Measurements from ENCODE around the gene MAPRE3.

DNA sequence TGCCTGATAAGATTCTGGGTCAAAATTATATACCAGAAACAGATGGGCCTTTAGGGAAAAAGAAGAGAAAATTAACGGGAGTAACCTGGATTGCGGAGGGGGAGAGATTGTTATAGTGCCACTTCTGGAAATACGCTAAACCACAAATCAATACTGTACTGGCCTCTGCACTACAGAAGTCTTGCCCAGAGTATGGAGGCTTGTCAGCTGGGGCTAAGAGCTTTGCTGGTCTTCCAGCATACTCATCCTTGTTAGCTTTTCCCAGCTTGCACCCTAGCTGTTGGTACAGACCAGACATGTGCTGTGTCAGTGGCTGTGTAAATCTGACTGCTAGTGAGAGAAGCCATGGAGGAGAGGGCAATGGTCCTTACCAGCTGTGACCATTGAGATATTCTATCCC is 89.9 kb downstream of the MAPRE3 start:
- TF ChIP-seq, protein P1, sequence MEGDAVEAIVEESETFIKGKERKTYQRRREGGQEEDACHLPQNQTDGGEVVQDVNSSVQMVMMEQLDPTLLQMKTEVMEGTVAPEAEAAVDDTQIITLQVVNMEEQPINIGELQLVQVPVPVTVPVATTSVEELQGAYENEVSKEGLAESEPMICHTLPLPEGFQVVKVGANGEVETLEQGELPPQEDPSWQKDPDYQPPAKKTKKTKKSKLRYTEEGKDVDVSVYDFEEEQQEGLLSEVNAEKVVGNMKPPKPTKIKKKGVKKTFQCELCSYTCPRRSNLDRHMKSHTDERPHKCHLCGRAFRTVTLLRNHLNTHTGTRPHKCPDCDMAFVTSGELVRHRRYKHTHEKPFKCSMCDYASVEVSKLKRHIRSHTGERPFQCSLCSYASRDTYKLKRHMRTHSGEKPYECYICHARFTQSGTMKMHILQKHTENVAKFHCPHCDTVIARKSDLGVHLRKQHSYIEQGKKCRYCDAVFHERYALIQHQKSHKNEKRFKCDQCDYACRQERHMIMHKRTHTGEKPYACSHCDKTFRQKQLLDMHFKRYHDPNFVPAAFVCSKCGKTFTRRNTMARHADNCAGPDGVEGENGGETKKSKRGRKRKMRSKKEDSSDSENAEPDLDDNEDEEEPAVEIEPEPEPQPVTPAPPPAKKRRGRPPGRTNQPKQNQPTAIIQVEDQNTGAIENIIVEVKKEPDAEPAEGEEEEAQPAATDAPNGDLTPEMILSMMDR (conservative IDR thresholded peaks at IDR 0.05 in 1 of 2, IDR thresholded peaks at IDR 0.05 in 1 of 2; ENCODE audit: low read depth in 1 of 2, low read length in 2 of 2): no peak
- TF ChIP-seq EZH2 (IDR thresholded peaks at IDR 0.05; ENCODE audit: low read length, missing control alignments): no peak

All from fibroblast of lung (primary cell).